GDM1 (cell line): ENCODE measurements around the gene ACTR2.
"Not testable (repeated sequence)": the region's sequence is repeated elsewhere in the genome, so short reads cannot be mapped to it uniquely, and the experiment has no call there.

Experiments used
- DNase-seq: peaks from one replicate; lab custom pipeline; 2025; lab: John Stamatoyannopoulos, UW

ACTR2 gene

GRCh38 chr2:65313126-65313953, 85.7 kb downstream of the ACTR2 start:
- DNase-seq, result peak; percentile 40

GRCh38 chr2:65313954-65314256, 86.3 kb downstream of the ACTR2 start:
- DNase-seq, result no peak

- no peak for DNase-seq
Observed at GRCh38 chr2:65314801-65315441, 87.3 kb downstream of the ACTR2 start.

- DNase-seq, result no peak
Observed at GRCh38 chr2:65316072-65316471, 88.4 kb downstream of the ACTR2 start.

GRCh38 chr2:65317351-65317750, 89.7 kb downstream of the ACTR2 start:
- not testable (repeated sequence) for DNase-seq

- no peak for DNase-seq
Observed at GRCh38 chr2:65317841-65318240, 90.2 kb downstream of the ACTR2 start.

- no peak for DNase-seq
Observed at GRCh38 chr2:65319072-65319673, 91.5 kb downstream of the ACTR2 start.

- DNase-seq, result no peak
Observed at GRCh38 chr2:65319674-65320041, 92.0 kb downstream of the ACTR2 start.

GRCh38 chr2:65320042-65320725, 92.6 kb downstream of the ACTR2 start:
- DNase-seq, result no peak
